C4-2B (cell line): ENCODE measurements around the gene ALG12.
"Not testable (repeated sequence)": the region's sequence is repeated elsewhere in the genome, so short reads cannot be mapped to it uniquely, and the experiment has no call there.

ENCODE experiments used
- ZFX ChIP-seq: fragments of 450-650 bp; IDR thresholded peaks from 2 replicates; pipeline ENCODE4 v1.6.1; 2017
- TF ChIP-seq, protein P1 (sequence below): fragments of 450-650 bp; conservative IDR thresholded peaks from 2 replicates; pipeline ENCODE4 v1.5.1; 2017; ENCODE audit warnings: mild to moderate bottlenecking

DNA sequence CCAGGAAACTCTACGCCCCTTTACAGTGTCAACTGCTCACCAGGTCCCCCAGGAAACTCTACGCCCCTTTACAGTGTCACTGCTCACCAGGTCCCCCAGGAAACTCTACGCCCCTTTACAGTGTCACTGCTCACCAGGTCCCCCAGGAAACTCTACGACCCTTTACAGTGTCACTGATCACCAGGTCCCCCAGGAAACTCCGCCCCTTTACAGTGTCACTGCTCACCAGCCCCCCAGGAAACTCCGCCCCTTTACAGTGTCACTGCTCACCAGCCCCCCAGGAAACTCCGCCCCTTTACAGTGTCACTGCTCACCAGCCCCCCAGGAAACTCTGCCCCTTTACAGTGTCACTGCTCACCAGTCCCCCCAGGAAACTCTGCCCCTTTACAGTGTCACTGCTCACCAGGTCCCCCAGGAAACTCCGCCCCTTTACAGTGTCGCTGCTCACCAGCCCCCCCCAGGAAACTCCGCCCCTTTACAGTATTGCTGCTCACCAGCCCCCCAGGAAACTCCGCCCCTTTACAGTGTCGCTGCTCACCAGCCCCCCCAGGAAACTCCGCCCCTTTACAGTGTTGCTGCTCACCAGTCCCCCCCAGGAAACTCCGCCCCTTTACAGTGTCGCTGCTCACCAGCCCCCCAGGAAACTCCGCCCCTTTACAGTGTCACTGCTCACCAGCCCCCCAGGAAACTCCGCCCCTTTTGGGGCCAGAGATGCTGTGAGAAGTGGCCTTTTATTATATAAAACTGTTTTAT, 27.0 kb upstream of the ALG12 start:
- TF ChIP-seq, protein P1, sequence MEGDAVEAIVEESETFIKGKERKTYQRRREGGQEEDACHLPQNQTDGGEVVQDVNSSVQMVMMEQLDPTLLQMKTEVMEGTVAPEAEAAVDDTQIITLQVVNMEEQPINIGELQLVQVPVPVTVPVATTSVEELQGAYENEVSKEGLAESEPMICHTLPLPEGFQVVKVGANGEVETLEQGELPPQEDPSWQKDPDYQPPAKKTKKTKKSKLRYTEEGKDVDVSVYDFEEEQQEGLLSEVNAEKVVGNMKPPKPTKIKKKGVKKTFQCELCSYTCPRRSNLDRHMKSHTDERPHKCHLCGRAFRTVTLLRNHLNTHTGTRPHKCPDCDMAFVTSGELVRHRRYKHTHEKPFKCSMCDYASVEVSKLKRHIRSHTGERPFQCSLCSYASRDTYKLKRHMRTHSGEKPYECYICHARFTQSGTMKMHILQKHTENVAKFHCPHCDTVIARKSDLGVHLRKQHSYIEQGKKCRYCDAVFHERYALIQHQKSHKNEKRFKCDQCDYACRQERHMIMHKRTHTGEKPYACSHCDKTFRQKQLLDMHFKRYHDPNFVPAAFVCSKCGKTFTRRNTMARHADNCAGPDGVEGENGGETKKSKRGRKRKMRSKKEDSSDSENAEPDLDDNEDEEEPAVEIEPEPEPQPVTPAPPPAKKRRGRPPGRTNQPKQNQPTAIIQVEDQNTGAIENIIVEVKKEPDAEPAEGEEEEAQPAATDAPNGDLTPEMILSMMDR, result not testable (repeated sequence)
- not testable (repeated sequence) for TF ChIP-seq ZFX
